Spleen (tissue), 11 donors: ENCODE data around the gene USH2A. TPM values are rescaled to one million over a fixed set of nuclear protein-coding genes. Genes with fewer than 3 reads are reported as not detected.

ENCODE experiments used
- DNase-seq: peaks from one replicate; pipeline ENCODE4 v3.0.0-alpha.2; 2020
- H3K27ac ChIP-seq, 8 donors: fragments of 200-600 bp; sonication (generic) in 7 of 8; 1 replicate in 4 of 8; 2 replicates in 4 of 8; pipeline versions ENCODE4 v1.5.0 to v1.8.0; 2016 to 2021; ENCODE audit warnings: inconsistent platforms in 4 of 8, mild to moderate bottlenecking in 4 of 8, moderate library complexity in 1 of 8
- H3K27me3 ChIP-seq, 7 donors: fragments of 200-600 bp; sonication (generic) in 6 of 7; replicated peaks in 1 of 7; 1 replicate in 4 of 7; 2 replicates in 3 of 7; pipeline versions ENCODE4 v1.5.0 to v1.8.0; 2016 to 2021; ENCODE audit warnings: inconsistent platforms in 3 of 7, mild to moderate bottlenecking in 1 of 7
- H3K36me3 ChIP-seq, 6 donors: fragments of 200-600 bp; sonication (generic) in 5 of 6; 1 replicate in 4 of 6; 2 replicates in 2 of 6; pipeline versions ENCODE4 v1.5.0 to v1.8.0; 2016 to 2021; ENCODE audit warnings: inconsistent platforms in 2 of 6
- H3K4me1 ChIP-seq, 6 donors: fragments of 200-600 bp; sonication (generic) in 5 of 6; 1 replicate in 3 of 6; 2 replicates in 3 of 6; pipeline versions ENCODE4 v1.5.0 to v1.8.0; 2016 to 2021; ENCODE audit warnings: inconsistent platforms in 3 of 6
- H3K4me3 ChIP-seq, 8 donors: fragments of 200-600 bp; sonication (generic) in 7 of 8; 1 replicate in 4 of 8; 2 replicates in 4 of 8; pipeline versions ENCODE4 v1.5.0 to v1.8.0; 2016 to 2021; ENCODE audit warnings: inconsistent platforms in 4 of 8, mild to moderate bottlenecking in 4 of 8, moderate library complexity in 2 of 8
- H3K9me3 ChIP-seq, 8 donors: fragments of 200-600 bp; sonication (generic) in 7 of 8; 1 replicate in 4 of 8; 2 replicates in 4 of 8; pipeline versions ENCODE4 v1.5.0 to v1.8.0; 2016 to 2021; ENCODE audit warnings: inconsistent platforms in 4 of 8
- POLR2A ChIP-seq, 3 donors: fragments of 450-650 bp; IDR thresholded peaks; one replicate each; pipeline ENCODE4 v1.5.1; 2017; ENCODE audit warnings: antibody characterized with exemption in 3 of 3, mild to moderate bottlenecking in 1 of 3
- POLR2AphosphoS5 ChIP-seq, 3 donors: sonication (generic); formaldehyde crosslinking; IDR thresholded peaks; one replicate each; pipeline ENCODE4 v1.5.1; 2017; ENCODE audit warnings: antibody characterized with exemption in 3 of 3
- whole genome bisulfite sequencing, 5 donors: extraction: QIAGEN DNeasy Blood & Tissue Kit in 3 of 5; methylation state at CpG; one replicate each; pipeline versions ENCODE4 v1.1.5 to v1.1.7; 2013 to 2018; 5-methylcytosine and 5-hydroxymethylcytosine counted together
- intact Hi-C: fragments of 100-400 bp; cut with DNase I; formaldehyde crosslinking; loops from one replicate; pipeline ENCODE4 v1.15.0; 2023; ENCODE audit warnings: low total_unique reads
- polyA plus RNA-seq, 3 donors: library from polyadenylated mRNA; stranded (reverse); fragments of 200-250 nt; gene quantifications; one replicate each; pipeline ENCODE4 v1.2.1, GENCODE V29; 2013
- total RNA-seq, 7 donors: library from RNA; depleted of rRNA in 3 of 7; stranded (reverse); fragments of >200 nt in 3 of 7; fragmentation: NEBNext Ultra II Directional in 4 of 7; extraction: Animal tissue kit (Norgen Biotek cat#: 25700) in 4 of 7; gene quantifications; one replicate each; pipeline versions ENCODE4 v1.1.0 to v1.2.1, GENCODE V29; 2016 to 2021
- TF ChIP-seq, protein P1 (sequence below), 11 experiments: fragments of 200-600 bp in 7 of 11; fragments of 450-650 bp in 4 of 11; sonication (generic) in 4 of 11; IDR thresholded peaks in 8 of 11; conservative IDR thresholded peaks in 3 of 11; 1 replicate in 7 of 11; 2 replicates in 4 of 11; pipeline versions ENCODE4 v1.4.0 to v1.8.0; 2016 to 2021; ENCODE audit warnings: antibody characterized with exemption in 11 of 11, inconsistent platforms in 4 of 11, mild to moderate bottlenecking in 1 of 11
- donor health status: healthy with polysubstance abuse.
- donor health status: DM: no; HTN: no; CAD: no; lungs with moderate emphysema.
- donor health status: DM: no; HTN: no; CAD: no.
- donor health status: Bipolar disorder and iron deficiency.
- donor health status: healthy.
- donor health status: DM: no; HTN: no; CAD: no.
- donor health status: DM: yes; HTN: yes; CAD: no.

The USH2A gene
- total and polyA plus RNA-seq, 10 donors = under 0.01 TPM; not detected in 9

DNA sequence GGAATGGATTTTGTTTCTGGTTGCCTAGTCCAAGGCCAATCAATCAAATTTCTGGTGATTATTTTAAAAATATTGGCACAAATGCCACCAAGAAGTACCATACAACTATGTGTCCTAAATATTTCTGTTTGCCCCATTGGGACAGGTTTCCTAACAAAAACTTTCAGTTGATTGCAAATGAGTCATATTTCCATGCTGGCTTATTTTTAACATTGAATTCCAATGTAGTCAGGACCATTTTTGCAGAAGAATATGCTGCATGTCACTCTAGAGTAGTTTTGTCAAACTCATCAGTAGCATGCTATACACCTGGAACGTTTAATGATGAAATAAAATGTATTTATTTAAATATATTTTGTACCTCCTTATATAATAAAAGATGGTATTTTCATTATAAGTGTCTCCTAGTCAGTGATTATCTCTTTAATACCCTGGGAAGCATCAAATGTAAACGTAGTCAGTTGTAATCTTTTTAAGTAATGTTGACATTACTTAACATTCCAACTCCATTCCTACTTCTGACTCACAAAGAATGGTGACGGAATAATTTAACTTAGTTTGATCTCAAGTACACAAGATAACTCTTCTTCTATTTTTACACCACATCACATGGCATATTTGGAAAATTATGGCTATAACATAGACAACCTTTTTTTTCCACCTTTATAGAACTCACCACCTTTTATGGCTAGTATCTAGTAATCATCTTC lies 39.0 kb upstream of the USH2A start:
- DNase-seq = no peak
- intact Hi-C loops = no loop called here
- no peaks in the 10 kb centered on the region for H3K27me3 ChIP-seq
- no peak overlapping the region for H3K27ac ChIP-seq
- no peak overlapping the region for H3K4me3 ChIP-seq
- TF ChIP-seq POLR2A (IDR thresholded peaks at IDR 0.05) (no peak), POLR2AphosphoS5 (IDR thresholded peaks at IDR 0.05) (no peak)
- TF ChIP-seq, protein P1, sequence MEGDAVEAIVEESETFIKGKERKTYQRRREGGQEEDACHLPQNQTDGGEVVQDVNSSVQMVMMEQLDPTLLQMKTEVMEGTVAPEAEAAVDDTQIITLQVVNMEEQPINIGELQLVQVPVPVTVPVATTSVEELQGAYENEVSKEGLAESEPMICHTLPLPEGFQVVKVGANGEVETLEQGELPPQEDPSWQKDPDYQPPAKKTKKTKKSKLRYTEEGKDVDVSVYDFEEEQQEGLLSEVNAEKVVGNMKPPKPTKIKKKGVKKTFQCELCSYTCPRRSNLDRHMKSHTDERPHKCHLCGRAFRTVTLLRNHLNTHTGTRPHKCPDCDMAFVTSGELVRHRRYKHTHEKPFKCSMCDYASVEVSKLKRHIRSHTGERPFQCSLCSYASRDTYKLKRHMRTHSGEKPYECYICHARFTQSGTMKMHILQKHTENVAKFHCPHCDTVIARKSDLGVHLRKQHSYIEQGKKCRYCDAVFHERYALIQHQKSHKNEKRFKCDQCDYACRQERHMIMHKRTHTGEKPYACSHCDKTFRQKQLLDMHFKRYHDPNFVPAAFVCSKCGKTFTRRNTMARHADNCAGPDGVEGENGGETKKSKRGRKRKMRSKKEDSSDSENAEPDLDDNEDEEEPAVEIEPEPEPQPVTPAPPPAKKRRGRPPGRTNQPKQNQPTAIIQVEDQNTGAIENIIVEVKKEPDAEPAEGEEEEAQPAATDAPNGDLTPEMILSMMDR (IDR thresholded peaks at IDR 0.05 in 8 of 11, conservative IDR thresholded peaks at IDR 0.05 in 3 of 11) = no peak
- 59 to 72% (median 69%) methylated on average over 3 of the region's 3 CpGs for WGBS, 5 donors
- no peaks in the 10 kb centered on the region for H3K4me1 ChIP-seq
- no peaks in the 10 kb centered on the region for H3K36me3 ChIP-seq
- H3K9me3 ChIP-seq = no peaks in the 10 kb centered on the region

- DNase-seq = no peak
- Histone ChIP-seq H3K27me3 (no peaks in the 10 kb centered on the region), H3K4me3 (no peak overlapping the region), H3K27ac (no peak overlapping the region), H3K4me1 (no peaks in the 10 kb centered on the region), H3K9me3 (no peaks in the 10 kb centered on the region), H3K36me3 (no peaks in the 10 kb centered on the region)
- intact Hi-C loops = no loop called here
- TF ChIP-seq POLR2AphosphoS5 (IDR thresholded peaks at IDR 0.05) = no peak
- no peak for TF ChIP-seq POLR2A (IDR thresholded peaks at IDR 0.05)
- TF ChIP-seq, protein P1 (IDR thresholded peaks at IDR 0.05 in 8 of 11, conservative IDR thresholded peaks at IDR 0.05 in 3 of 11) = no peak
These were observed 38.2 kb upstream of the USH2A start for GRCh38 chr1:216461466-216461865.

GRCh38 chr1:216459651-216460207 lies 36.5 kb upstream of the USH2A start:
- Histone ChIP-seq H3K4me3 (no peak overlapping the region), H3K4me1 (no peaks in the 10 kb centered on the region), H3K36me3 (no peaks in the 10 kb centered on the region), H3K27me3 (no peaks in the 10 kb centered on the region), H3K9me3 (peaks cover 0 to 5% (median 0%) of the 10 kb centered on the region in 8 donors), H3K27ac (no peak overlapping the region)
- intact Hi-C loops = no loop called here
- no peak for DNase-seq
- TF ChIP-seq POLR2AphosphoS5 (IDR thresholded peaks at IDR 0.05) (no peak), POLR2A (IDR thresholded peaks at IDR 0.05) (no peak)
- TF ChIP-seq, protein P1 (IDR thresholded peaks at IDR 0.05 in 8 of 11, conservative IDR thresholded peaks at IDR 0.05 in 3 of 11) = no peak
- WGBS, 5 donors = 77 to 88% (median 82%) methylated on average over 3 of the region's 3 CpGs

DNA sequence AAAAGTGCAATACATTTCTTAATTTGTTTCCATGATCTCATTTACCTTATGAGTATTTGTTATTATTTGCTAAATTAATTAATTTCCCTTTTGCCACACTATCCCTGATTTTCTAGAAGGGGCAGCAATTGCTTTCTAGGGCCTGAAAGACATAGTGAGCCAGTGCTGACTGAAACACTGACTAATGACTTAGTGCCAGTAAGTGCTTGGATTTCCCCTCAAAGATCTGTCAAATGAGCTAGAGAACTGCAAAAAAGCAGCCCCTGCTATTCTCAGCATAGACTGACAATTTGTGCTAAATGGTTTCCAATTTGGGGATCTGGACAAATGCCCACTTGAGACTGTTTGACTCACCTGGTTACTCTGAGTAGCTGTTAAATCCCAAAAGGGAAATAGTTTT lies 35.6 kb upstream of the USH2A start:
- no peaks in the 10 kb centered on the region for H3K36me3 ChIP-seq
- no peak for DNase-seq
- no peak overlapping the region for H3K27ac ChIP-seq
- TF ChIP-seq, protein P1 (IDR thresholded peaks at IDR 0.05 in 8 of 11, conservative IDR thresholded peaks at IDR 0.05 in 3 of 11) = no peak
- no peak for TF ChIP-seq POLR2AphosphoS5 (IDR thresholded peaks at IDR 0.05)
- TF ChIP-seq POLR2A (IDR thresholded peaks at IDR 0.05) = no peak
- H3K4me3 ChIP-seq = no peak overlapping the region
- H3K9me3 ChIP-seq = peaks cover 0 to 6% (median 0%) of the 10 kb centered on the region in 8 donors
- intact Hi-C loops = no loop called here
- H3K27me3 ChIP-seq = no peaks in the 10 kb centered on the region
- H3K4me1 ChIP-seq = no peaks in the 10 kb centered on the region
